ENCODE results near the gene LRRC75A.

- TF ChIP-seq, protein P1, sequence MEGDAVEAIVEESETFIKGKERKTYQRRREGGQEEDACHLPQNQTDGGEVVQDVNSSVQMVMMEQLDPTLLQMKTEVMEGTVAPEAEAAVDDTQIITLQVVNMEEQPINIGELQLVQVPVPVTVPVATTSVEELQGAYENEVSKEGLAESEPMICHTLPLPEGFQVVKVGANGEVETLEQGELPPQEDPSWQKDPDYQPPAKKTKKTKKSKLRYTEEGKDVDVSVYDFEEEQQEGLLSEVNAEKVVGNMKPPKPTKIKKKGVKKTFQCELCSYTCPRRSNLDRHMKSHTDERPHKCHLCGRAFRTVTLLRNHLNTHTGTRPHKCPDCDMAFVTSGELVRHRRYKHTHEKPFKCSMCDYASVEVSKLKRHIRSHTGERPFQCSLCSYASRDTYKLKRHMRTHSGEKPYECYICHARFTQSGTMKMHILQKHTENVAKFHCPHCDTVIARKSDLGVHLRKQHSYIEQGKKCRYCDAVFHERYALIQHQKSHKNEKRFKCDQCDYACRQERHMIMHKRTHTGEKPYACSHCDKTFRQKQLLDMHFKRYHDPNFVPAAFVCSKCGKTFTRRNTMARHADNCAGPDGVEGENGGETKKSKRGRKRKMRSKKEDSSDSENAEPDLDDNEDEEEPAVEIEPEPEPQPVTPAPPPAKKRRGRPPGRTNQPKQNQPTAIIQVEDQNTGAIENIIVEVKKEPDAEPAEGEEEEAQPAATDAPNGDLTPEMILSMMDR (IDR thresholded peaks at IDR 0.05) = no peak
- no peak for TF ChIP-seq EZH2 (IDR thresholded peaks at IDR 0.05; ENCODE audit: borderline replicate concordance, insufficient read depth, low read depth, low read length, poor library complexity, severe bottlenecking)
These were observed 9.7 kb downstream of the LRRC75A start for GRCh38 chr17:16482253-16482652.

Data from B cell (primary cell).